Psoas muscle (tissue), 8 donors: ENCODE results near the gene MYPN. TPM values are rescaled to one million over a fixed set of nuclear protein-coding genes. Genes with fewer than 3 reads are reported as not detected.

Experiments used
- ATAC-seq, 4 donors: fragments of 200-7000 bp; cut with Tn5 transposase; one replicate each; pipeline ENCODE4 v1.9.1; 2020; ENCODE audit warnings: moderate library complexity in 3 of 4, mild to moderate bottlenecking in 2 of 4
- DNase-seq, 2 donors: peaks; one replicate each; pipeline ENCODE4 v3.0.0-alpha.2; 2020
- H3K27ac ChIP-seq: fragments of 200-600 bp; one replicate; pipeline ENCODE4 v1.8.0; 2022
- H3K27me3 ChIP-seq, 3 donors: fragments of 200-600 bp in 1 of 3; one replicate each; pipeline versions ENCODE4 v1.6.1 to v1.8.0; 2013 to 2022; ENCODE audit warnings: low read length in 2 of 3, mild to moderate bottlenecking in 2 of 3, moderate library complexity in 1 of 3; ENCODE audit not compliant: insufficient read depth in 3 of 3
- H3K36me3 ChIP-seq, 2 donors: fragments of 200-600 bp in 1 of 2; one replicate each; pipeline versions ENCODE4 v1.6.1 to v1.8.0; 2013 to 2022; ENCODE audit warnings: low read depth in 1 of 2, mild to moderate bottlenecking in 1 of 2, moderate library complexity in 1 of 2; ENCODE audit not compliant: insufficient read depth in 1 of 2
- H3K4me1 ChIP-seq: fragments of 200-600 bp; one replicate; pipeline ENCODE4 v1.8.0; 2022
- H3K4me3 ChIP-seq: fragments of 200-600 bp; one replicate; pipeline ENCODE4 v1.8.0; 2022; ENCODE audit warnings: mild to moderate bottlenecking
- H3K9me3 ChIP-seq: fragments of 200-600 bp; one replicate; pipeline ENCODE4 v1.8.0; 2022
- WGBS, 3 donors: extraction: QIAGEN DNeasy Blood & Tissue Kit; methylation state at CpG; one replicate each; pipeline versions ENCODE4 v1.1.6 to v1.1.7; 2013; 5-methylcytosine and 5-hydroxymethylcytosine counted together
- intact Hi-C, 2 donors: fragments of 100-400 bp; cut with DNase I; formaldehyde crosslinking; loops; one replicate each; pipeline versions ENCODE4 v1.11.0 to v1.14.2; 2022
- polyA plus RNA-seq, 3 donors: library from polyadenylated mRNA; stranded (reverse); fragments of 200-250 nt; gene quantifications; one replicate each; pipeline ENCODE4 v1.2.3, GENCODE V29; 2013
- total RNA-seq, 4 donors: library from RNA; stranded (reverse); fragmentation: NEBNext Ultra II Directional in 2 of 4; extraction: Animal tissue kit (Norgen Biotek cat#: 25700) in 2 of 4; gene quantifications; one replicate each; pipeline versions ENCODE4 v1.2.1 to v1.2.4, GENCODE V29; 2021 to 2023
- TF ChIP-seq, protein P1 (sequence below): fragments of 200-600 bp; IDR thresholded peaks from one replicate; pipeline ENCODE4 v1.8.0; 2022; ENCODE audit warnings: antibody characterized with exemption
- donor health status: healthy with polysubstance abuse.
- donor health status: DM: no; HTN: no; CAD: no; lungs with moderate emphysema.
- donor health status: Bipolar disorder and iron deficiency.
- donor health status: healthy.
- donor health status: DM: yes; HTN: yes; CAD: no.
- donor health status: DM: no; HTN: no; CAD: no.
- donor health status: DM: no; HTN: no; CAD: no.
- donor health status: DM: yes; HTN: yes; CAD: no.

The MYPN gene
- total and polyA plus RNA-seq, 7 donors = 24.3 to 376 (median 216) TPM

- H3K4me3 ChIP-seq = peak overlapping the region; percentile 50
- no peaks in the 10 kb centered on the region for H3K9me3 ChIP-seq
- intact Hi-C loops = no loop called here
- H3K27me3 ChIP-seq = no peaks in the 10 kb centered on the region
- H3K4me1 ChIP-seq = peaks cover 86% of the 10 kb centered on the region
- no peak for DNase-seq
- 14 to 24% (median 22%) methylated on average over 8 of the region's 8 CpGs for WGBS, 3 donors
- TF ChIP-seq, protein P1, sequence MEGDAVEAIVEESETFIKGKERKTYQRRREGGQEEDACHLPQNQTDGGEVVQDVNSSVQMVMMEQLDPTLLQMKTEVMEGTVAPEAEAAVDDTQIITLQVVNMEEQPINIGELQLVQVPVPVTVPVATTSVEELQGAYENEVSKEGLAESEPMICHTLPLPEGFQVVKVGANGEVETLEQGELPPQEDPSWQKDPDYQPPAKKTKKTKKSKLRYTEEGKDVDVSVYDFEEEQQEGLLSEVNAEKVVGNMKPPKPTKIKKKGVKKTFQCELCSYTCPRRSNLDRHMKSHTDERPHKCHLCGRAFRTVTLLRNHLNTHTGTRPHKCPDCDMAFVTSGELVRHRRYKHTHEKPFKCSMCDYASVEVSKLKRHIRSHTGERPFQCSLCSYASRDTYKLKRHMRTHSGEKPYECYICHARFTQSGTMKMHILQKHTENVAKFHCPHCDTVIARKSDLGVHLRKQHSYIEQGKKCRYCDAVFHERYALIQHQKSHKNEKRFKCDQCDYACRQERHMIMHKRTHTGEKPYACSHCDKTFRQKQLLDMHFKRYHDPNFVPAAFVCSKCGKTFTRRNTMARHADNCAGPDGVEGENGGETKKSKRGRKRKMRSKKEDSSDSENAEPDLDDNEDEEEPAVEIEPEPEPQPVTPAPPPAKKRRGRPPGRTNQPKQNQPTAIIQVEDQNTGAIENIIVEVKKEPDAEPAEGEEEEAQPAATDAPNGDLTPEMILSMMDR = no peak
- peak; percentile 82 to 87 (median 84) for ATAC-seq
- H3K36me3 ChIP-seq = peaks cover 0 to 41% of the 10 kb centered on the region in 2 donors
- H3K27ac ChIP-seq = peak overlapping the region; percentile 85
Observed at GRCh38 chr10:68135922-68136792, 26.9 kb downstream of the MYPN start.

DNA sequence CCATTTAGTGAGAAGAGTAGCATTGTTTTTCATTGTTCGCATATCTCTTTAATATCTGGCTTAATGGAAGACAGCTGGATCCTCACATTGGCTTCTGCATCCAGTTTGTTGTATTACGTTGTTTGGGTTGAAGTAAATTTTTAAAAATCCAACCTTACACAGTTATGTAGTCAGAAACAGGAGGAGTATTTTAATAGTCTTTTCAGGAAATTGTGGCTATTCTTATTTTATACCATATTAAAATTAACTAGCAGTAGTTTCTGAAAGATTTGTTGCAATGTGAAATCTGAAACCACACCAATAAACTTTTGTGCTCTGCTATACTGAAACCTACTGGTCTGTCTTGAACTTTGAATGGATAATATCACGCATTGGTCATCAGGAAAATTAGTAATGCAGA is 27.9 kb downstream of the MYPN start:
- peak overlapping the region; percentile 50 for H3K4me3 ChIP-seq
- no peak for ATAC-seq

DNA sequence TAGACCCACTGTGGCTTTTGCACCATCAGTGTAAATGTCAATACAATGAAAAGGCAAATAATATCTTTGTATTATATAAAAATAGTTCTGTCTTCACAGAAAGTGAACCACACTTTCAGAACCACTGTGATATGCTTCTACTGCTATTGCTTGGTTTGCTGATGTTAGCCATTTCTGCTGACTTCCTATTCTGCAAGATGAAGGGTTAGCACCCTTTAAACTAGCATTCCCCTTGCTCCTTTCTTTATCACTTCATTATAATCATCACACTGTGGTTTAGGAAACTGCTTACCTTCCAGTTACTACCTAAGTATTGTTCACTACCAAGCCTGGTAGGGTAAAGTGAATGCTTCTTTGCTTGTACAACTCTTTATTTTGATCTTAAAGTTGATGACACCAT is 29.2 kb downstream of the MYPN start:
- peak overlapping the region; percentile 22 for H3K4me3 ChIP-seq
- TF ChIP-seq, protein P1 = no peak
- H3K27me3 ChIP-seq = no peaks in the 10 kb centered on the region
- ATAC-seq = no peak
- DNase-seq = no peak
- intact Hi-C loops = no loop called here
- peaks cover 78% of the 10 kb centered on the region for H3K4me1 ChIP-seq
- H3K36me3 ChIP-seq = peaks cover 0 to 64% of the 10 kb centered on the region in 2 donors
- no peaks in the 10 kb centered on the region for H3K9me3 ChIP-seq
- H3K27ac ChIP-seq = peak overlapping the region; percentile 85

More for the DNA sequence above, 27.9 kb downstream of the MYPN start:
- peaks cover 79% of the 10 kb centered on the region for H3K4me1 ChIP-seq
- TF ChIP-seq, protein P1 = no peak
- peak overlapping the region; percentile 85 for H3K27ac ChIP-seq
- intact Hi-C loops = no loop called here
- peaks cover 0 to 51% of the 10 kb centered on the region in 2 donors for H3K36me3 ChIP-seq
- no peak for DNase-seq
- no peaks in the 10 kb centered on the region for H3K27me3 ChIP-seq
- 33 to 54% (median 49%) methylated on average over 3 of the region's 3 CpGs for WGBS, 3 donors
- H3K9me3 ChIP-seq = no peaks in the 10 kb centered on the region

GRCh38 chr10:68139448-68140272 is 30.4 kb downstream of the MYPN start:
- H3K4me1 ChIP-seq = peaks cover 70% of the 10 kb centered on the region
- H3K4me3 ChIP-seq = peak overlapping the region; percentile 22
- H3K27me3 ChIP-seq = no peaks in the 10 kb centered on the region
- peaks cover 0 to 71% of the 10 kb centered on the region in 2 donors for H3K36me3 ChIP-seq
- WGBS, 3 donors = 59 to 68% (median 64%) methylated on average over 6 of the region's 6 CpGs
- TF ChIP-seq, protein P1 = no peak
- intact Hi-C loops = no loop called here
- ATAC-seq = peak in 3 of 4 donors; percentile 20 to 35 (median 32)
- no peaks in the 10 kb centered on the region for H3K9me3 ChIP-seq
- DNase-seq = no peak
- H3K27ac ChIP-seq = peak overlapping the region; percentile 85
